DMS53 (cell line): ENCODE data around the gene UBE2J1.

Experiments
- DNase-seq: peaks from one replicate; lab custom pipeline; 2025; lab: John Stamatoyannopoulos, UW

Gene UBE2J1

DNA sequence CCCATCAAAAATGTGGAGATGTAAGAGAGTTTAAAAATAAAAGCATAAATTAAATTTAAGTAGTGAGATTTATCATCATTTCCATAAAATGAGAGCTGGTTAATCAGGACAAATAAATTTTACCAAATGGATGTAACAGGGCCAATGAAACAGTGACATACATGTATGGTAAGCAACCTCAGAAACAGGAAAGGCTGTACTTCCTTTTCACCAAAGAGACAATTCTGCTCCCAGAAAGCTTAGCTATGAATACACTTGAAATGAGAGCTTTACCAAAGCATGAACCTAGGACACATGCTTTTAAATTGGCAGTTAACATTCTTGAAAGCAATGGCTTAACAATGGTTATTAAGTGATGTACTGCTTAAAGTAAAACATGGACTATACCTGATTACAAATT, 12.1 kb upstream of the UBE2J1 start:
- no peak for DNase-seq

DNA sequence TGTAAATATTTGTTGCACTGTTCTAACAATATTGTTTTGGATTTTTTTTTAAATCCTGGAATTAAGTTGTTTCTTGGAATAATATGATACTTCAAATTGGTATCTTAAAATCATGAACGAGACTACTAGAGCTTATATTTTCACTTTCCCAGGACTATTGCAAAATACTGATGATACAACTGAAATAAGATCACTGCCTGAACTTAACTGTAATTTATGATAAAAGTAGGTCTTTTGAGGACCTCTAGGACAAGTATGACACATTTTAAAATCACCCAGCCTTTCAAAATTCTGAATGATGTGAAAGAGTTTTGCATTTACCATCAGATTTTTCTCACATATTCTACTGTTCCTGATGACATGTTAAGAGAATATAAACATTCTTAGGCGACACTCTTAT, 8.6 kb upstream of the UBE2J1 start:
- DNase-seq = no peak

DNA sequence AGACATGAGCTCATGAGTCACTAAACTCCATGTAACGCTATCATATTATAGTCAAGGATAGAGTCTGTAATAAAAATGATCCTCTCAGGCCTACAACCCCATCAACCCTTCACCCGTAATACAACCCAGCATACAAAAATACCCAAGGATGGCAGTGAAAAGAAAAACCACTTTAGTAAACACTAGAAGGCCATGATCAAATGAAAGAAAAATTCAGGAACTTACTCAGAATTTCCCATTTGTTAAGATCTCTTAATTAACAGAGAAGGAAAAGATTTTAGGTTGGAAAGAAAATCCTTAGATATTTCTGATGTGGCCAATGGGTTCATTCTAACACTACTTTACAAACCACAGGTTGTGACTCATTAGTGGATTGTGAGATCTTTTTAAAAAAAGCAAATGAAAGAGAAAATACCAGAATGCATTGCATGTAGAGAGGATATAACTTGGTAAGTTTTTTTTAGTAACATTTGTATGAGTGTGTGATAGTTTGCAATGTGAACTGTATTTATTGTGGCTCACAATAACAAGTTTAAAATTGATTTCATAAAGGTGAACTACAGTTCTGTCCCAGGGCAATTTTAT, 8.0 kb upstream of the UBE2J1 start:
- no peak for DNase-seq

DNA sequence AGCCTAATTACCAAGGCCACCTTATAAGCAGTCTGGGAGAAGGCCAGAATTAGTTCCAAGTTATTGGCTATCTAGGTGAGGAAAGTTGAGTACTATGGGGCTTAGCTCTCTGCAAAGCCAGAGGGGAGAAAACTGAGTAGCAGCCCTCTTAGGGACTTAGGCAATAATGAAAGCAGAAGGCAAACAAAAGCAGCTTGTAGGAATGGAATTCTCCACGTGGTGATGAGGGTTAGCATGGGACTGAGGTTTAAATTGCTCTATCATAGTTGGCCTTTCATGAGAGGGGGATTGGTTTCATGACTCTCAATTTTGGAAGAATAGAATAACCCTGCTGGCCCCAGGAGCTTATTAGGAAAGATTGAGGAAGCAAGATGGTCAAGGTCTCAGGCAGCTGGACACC, 7.0 kb upstream of the UBE2J1 start:
- DNase-seq = no peak

DNA sequence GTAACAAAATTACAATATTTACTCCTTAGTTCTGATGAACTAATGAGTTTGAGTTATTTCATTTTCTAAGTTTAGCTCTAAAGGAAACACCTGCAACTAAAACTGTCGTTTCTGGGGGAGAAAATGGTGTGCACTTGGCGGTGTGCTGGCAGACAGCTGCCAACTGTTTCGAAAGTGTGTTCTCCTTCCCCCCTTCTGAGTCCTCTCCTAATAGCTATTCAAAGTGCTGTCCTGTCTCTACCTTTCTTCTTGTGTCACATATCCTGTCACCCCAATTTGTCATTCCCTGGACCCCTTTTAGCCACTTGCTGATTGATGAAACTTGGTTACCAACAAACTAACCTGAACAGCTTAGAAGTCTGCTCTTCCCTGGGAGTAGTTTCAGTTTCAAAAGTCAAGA, 4.9 kb upstream of the UBE2J1 start:
- no peak for DNase-seq

DNA sequence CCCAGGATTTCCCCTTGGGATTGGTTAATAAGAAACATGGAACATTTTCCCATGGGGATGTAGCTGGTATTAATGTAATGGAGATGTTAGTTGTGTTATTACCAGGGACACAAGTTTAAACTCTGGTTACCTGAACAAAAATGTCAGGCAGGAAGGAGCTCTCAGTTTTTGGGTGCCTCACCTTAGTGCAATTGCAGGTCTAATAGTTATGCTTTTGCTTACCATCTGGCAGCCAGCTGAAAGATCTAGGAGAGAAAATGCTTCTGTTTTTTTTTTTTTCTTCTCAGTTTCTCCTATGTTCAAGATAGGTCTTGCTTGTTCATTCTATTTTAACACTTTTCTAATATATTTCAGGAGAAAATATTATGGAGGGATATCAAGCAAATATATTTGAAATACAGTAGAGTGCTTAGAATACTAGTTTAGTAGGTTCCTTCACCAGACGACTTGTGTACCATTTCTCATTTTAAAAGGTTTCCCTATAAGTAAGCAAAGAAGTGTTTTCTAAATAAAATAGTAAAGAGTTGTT, 4.2 kb upstream of the UBE2J1 start:
- no peak for DNase-seq

DNA sequence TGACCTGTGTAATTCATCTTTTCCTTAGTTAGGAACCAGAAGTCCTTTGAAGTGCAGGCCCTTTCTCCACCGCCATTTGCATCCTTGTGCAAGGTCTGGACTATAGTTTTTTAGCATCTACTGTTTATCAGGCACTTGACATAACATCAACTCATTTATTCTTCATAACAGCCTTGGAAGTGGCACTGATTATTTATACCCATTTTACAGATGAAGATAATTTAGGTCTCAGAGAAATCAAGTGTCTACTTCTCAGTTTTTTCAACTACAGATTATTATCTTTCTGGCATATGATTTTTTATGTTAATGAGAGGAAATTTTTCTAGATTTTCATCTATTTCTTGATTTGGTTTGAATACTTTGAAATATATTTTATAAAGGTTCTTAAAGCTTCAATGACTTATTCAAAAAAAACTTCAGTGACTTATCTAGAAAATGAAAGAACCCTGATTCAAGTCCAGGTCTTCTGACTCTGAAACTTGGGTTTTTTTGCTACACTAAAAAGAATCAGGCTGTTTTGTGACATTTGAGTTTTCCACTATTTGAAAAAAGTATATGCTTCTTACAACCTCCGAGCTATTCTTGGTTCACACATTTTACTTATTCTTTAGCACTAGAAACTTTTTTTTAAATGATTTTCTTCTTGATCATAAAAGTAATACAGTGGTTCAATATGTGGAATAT, 3.1 kb upstream of the UBE2J1 start:
- DNase-seq = no peak

DNA sequence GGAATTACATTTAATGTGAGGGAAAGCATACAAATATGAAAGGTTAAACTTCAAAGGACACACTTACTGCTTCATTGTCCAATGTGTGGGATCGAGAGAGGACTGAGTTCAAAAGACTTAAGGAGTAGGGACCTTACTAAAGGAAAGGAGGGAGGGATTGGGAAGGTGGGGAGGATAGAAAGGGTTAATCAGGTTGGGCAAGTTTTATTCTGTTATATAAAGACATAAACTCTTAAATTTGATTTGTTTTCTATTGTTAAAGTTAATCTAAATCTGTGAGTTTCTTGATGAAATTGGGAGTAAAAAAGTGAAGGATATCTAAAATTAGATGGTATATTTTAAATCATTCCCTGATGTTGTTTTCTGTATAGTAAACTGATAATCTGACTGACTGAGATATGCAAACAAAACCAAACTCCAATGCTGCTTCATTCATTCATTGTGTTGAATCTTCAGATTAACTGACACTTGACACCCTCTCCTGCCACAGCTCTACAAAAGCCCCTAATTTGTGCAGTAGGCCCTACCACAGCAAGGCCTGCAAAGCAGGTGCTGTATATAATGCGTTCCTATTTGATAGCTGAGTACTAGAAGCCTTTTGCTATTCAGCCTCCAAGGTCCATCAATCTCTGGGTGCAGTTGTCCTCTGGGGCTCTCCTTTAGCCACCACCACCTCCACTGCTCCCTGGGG, 1.3 kb upstream of the UBE2J1 start:
- peak; percentile 69 for DNase-seq

DNA sequence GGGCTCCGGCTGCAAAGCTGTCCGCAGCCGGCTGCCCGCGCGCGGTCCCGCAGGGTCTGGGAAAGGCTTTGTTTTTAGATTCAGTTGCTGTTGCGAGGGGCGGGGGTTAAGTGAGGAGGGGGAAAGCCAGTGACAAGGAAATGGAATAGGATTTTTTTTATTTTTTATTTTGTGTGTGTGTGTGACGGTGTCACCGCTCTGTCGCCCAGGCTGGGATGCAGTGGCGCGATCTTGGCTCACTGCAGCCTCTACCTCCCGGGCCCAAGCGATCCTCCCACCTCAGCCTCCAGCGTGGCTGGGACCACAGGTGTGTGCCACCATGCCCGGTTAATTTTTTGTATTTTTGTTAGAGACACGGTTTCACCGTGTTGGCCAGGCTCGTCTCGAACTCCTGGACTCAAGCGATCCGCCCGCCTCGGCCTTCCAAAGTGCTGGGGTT, 615 bp upstream of the UBE2J1 start:
- no peak for DNase-seq

DNA sequence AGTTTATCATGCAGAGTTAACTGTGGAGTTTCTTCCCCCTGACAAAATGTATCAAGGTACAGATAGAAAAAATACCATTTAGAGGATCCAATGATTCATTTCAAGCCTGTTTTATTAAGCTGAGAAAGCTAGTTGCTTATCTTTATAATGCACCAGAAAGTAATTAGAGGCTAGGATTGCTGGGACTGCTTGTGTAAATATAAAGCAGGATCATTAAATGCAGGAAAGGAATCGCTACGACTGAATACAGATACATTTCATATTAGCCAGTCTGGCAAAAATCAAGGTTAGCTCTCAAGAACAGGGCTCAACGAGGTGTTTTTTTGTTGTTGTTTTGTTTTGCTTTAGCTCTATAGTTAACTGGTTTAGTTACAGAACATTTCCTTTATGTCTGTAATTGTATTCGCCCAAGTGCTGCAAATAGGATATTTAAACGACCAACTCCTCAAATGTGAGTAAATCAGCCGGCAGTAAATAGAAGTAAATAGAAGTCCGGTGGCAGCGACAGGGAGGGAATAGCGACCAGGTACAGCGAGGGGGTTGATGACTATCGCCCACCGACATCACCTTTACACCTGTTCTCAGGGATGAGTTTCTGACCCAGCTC, 748 bp downstream of the UBE2J1 start:
- DNase-seq = no peak

DNA sequence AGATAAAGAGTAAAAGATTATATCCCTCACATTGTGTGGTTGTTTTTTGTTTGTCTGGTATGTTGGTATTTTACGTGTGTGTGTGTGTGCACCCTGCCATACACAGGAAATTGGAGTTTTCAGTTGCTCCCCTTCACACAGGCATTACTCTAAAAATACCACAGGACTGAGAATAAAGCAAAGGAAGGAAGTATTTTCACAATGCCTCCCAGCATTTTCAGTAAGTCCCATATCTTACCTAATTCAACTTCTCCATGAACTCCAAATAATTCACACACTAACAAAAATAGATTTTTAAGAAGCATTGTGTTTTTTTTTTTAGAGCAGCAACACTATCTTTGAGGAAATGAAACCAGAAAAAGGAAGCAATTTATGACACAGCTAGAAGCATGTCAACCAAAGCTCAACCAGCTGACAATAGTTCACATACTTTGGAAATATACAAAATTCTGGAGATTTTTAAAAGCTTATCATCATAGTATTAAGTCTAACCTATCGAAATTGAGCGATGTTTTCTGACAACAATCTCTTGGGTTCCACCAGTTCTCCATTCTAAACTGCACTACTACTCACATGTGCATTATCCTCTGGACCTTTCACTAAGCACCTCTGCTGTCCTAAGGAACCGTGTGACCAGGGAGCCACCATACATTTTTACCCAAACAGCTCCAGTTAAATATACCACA, 2.1 kb downstream of the UBE2J1 start:
- peak; percentile 12 for DNase-seq

DNA sequence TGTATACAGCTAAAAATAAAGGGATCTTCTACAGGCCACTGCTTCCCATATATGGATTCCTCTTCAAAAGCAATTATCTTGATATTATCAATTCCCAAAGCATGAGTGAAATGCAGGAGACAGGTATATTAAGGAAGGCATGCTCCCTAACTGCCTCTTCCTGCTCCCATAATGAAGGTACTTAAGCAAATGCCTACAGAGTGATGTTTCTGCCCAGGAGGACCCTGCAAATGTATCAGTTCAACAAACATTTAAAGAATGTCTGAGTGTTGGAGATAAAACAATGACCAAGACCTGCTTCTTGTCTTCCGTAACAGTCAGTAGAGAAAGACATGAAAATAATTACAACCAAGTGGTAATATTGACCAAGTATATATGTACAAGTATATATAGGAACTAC, 4.2 kb downstream of the UBE2J1 start:
- DNase-seq = peak; percentile 2

DNA sequence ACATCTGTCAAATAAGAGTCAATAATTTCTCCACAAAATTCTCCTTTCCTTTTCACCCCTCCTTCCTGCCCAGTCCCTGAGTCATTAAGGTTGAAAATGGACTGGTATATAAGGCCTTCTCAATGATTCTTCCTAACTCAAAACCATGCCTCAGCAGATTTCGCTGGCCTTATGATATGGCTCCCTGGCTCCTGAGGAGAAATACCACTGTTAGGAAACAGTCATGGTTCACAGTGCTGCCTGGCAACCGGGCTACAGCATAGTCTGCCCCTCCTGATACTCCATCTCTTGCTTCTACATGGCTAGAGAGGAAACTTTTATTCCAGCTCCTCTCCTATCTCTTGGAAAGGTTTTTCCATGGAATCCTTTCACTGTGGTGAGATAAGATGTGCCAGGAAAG, 4.7 kb downstream of the UBE2J1 start:
- DNase-seq = peak; percentile 17

DNA sequence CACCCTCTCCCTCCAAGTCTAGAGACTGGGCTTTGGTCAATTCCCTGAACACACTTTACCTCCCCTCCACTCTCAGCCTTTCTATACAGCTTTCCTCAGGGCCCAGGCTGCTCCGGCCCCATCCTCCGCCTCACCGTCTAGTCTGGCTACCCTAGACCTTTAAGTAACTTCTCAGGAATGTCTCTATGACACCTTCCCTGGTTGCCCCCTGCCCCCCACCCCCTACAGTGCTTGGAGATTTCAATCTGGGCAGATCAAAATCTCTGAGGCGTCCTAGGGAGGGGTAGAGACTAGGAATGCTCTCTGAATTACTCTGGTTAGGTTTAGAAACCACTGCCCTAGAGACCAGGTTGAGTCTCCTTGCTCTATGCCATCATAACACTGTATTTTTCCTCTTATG, 6.1 kb downstream of the UBE2J1 start:
- no peak for DNase-seq

DNA sequence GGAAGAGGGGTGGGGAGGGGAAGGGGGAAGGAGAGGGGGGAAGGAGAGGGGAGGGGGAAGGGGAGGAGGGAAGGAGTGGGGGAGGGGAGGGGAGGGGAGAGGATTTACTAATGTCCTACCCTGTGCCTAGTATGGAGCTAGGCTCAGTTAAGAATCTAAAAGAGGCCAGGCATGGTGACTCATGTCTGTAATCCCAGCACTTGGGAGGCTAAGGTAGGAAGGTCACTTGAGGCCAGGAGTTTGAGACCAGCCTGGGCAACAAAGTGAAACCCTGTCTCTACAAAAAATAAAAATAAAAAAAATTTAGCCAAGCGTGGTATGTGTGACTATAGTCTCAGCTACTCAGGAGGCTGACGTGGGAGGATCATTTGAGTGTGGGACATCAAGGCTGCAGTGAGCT, 13.0 kb downstream of the UBE2J1 start:
- DNase-seq = no peak

DNA sequence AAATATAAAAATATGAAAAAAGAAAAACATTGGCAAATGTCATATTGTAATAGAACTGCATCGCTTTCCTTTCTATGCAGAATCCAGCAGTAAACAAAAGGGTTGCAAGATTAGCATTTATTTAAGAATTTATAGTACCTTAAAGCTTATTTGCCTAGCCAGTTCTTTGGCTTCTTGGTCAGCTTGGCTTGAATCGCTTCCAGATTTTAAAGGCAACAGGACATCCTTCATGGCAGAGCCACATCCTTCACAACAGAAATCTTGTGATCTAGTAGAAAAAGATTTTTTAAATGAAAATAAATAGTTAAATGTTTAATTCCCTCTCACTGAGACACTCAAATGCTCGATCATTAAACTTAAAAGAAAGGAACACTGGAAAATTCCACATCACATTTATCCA, 17.4 kb downstream of the UBE2J1 start:
- DNase-seq = no peak

DNA sequence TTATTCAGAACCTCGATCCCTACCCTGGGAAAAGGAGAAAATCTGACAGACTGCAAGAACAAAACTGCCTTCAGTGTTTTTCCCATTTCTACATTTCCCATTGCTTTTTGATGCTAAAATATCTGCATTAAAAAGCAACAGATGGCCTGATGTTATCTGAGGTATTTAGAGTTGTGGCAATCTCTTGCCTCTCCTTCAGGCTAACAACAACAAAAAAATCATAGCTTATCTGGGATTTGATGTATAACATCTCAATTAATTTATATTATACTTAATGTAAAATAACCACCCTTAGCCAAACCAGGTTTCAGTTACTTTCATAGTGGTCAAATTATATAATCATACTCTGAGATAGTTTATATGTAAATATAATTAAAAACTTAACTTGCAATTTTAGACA, 21.6 kb downstream of the UBE2J1 start:
- DNase-seq = no peak

DNA sequence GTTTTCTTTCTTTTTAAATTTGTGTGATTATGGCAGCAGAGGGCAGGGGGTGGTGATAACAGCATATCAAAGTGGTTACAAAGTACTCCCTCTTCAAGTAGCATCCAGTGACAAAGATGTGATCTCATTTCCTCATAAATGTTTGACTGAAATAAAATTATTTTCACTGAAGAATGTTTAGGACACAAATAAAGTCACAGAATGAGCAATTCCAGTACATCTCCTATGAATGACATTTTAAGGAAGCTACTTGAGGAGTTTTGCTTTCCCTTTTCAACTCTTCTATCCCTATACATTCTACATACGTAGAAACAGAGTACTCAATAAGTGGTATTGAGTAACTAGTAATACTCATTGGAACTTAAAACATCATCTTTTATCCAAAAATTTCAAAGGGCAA, 23.5 kb downstream of the UBE2J1 start:
- DNase-seq = no peak

DNA sequence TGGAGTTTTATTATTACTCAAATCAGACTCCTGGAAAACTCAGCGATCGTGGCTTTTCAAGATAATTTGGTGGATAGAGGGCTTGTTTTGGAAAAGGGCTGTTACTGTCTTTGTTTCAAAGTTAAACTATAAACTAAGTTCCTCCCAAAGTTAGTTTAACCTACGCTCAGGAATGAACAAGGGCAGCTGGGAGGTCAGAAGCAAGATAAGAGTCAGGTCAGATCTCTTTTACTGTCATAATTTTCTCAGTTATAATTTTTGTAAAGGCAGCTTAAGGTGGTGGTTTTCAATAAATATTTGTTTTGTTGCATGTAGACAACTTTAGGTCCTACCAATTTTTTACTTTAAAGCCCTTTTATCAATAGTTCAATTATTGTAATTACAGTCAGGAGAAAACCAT, 28.2 kb downstream of the UBE2J1 start:
- DNase-seq = no peak

DNA sequence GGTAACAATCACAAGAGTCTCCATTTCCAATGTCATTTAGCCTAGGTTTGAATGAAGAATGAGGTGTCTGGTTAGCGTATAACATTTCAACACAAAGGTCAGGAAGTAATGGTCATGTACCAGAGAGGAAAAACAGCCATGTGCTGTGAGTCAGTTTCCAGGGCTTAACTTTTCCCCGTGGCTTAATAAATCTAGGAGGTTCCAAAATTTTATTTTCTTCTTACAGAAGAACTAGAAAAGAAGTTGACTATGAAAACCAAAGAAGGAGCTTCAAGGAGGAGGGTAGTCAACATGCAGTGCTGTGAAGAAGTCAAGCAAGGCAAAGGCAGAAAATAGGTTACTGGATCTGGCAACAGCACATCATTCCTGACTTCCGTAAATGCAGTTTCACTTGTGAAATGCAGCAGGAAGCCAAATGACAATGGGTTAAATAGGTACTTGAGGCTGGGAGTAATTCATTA, 29.0 kb downstream of the UBE2J1 start:
- DNase-seq = no peak

DNA sequence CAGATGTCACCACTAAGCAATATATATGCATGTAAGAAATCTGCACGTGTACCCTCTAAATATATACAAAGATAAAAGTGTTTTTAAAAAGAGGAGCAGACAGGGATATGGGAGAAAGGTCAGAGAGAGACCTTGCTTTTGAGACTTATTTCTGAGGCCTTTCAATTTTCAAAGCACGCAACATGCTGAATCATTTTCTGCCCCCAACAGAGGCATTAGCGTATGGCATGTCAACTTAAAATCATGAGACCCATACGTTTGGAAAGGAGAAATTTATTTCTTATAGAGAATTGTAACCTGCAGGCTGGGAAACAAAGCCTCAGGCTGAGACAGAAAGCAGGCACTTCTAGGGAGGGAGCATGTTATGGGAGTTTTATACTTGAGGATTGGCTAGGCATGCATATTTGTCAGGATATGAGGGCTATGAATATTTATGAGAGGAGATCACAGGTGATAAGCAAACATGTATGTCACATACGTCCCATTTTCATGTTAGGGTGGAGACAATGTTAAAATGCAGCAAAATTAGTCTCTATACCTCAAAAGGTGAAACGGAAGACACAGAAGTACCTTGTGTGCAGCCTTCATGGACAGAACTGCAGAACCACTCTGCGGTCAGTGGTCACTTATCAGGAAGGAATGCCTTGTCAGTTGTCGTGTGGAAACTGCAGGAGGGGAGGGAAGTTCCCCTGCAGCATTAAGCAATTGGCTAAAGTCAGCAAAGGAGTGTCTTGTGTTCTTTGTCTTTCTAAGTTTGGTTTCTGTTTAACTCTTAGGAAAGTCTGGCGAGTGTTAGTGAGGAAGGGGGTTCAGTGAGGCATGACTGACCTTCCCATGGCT, 31.2 kb downstream of the UBE2J1 start:
- no peak for DNase-seq
